ENCODE data around the gene USH2A.
A peak's percentile ranks its signal among the peaks of the same experiment; 100 is the strongest.
"Not testable (repeated sequence)": the region's sequence is repeated elsewhere in the genome, so short reads cannot be mapped to it uniquely, and the experiment has no call there.

Gene USH2A

DNA sequence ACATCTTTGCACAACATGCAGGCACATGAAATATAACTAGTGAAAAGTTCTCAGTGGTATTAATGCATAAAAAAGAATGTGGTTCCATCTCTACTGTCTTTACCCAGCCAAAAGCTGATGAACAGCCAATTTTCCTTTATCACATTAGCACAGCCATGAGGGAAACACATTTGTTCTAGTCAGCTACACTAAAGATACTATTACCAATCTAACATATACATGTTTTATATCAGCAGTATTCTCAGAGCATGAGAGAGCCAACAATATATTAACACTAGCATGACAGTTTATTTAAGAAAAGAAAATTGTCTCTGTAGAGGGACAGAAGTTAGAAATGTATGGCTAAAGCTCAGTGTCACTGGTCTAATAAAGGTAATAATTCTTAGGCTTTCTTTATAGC is 56.3 kb downstream of the USH2A start:
- H3K4me3 ChIP-seq (ENCODE audit: low read length): no peak overlapping the region

DNA sequence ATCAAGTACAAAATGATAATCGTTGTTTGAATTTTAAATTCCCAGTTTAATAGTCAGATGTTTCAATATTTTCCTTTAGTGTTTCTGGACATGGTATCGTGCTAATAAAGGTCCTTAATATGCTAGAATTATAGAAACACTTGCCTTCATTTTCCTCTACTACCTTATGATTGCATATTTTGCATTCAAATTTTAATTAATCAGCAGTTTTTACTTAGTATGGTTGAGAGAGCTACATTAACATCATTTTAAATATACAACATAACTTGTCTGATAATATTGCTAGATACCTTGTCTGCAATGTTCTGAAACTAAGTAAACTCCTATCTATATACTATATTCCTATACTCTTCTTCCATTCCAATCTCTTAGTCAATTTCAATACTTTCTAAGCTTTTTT is 66.3 kb downstream of the USH2A start:
- TF ChIP-seq, protein P1, sequence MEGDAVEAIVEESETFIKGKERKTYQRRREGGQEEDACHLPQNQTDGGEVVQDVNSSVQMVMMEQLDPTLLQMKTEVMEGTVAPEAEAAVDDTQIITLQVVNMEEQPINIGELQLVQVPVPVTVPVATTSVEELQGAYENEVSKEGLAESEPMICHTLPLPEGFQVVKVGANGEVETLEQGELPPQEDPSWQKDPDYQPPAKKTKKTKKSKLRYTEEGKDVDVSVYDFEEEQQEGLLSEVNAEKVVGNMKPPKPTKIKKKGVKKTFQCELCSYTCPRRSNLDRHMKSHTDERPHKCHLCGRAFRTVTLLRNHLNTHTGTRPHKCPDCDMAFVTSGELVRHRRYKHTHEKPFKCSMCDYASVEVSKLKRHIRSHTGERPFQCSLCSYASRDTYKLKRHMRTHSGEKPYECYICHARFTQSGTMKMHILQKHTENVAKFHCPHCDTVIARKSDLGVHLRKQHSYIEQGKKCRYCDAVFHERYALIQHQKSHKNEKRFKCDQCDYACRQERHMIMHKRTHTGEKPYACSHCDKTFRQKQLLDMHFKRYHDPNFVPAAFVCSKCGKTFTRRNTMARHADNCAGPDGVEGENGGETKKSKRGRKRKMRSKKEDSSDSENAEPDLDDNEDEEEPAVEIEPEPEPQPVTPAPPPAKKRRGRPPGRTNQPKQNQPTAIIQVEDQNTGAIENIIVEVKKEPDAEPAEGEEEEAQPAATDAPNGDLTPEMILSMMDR (conservative IDR thresholded peaks at IDR 0.05; ENCODE audit: low read depth, low read length): no peak
- no peak for DNase-seq (ENCODE audit: low read depth)
- H3K4me3 ChIP-seq (ENCODE audit: low read length): no peak overlapping the region

More for the DNA sequence above, 56.3 kb downstream of the USH2A start:
- TF ChIP-seq, protein P1 (conservative IDR thresholded peaks at IDR 0.05; ENCODE audit: low read depth, low read length): no peak
- DNase-seq (ENCODE audit: low read depth): no peak

DNA sequence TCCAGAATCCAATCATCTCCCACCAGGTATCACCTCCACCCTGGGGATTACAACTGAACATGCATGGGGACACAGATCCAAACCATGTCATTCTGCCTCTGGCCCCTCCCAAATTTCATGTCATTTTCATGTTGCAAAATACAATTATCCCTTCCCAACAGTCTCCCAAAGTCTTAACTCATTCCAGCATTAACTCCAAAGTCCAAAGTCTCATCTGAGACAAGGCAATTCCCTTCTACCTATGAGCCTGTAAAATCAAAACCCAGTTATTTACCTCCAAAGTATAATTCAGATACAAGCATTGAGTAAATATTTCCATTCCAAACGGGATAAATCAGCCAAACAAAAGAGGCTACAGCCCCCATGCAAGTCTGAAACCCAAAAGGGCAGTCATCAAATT is 73.1 kb downstream of the USH2A start:
- no peak overlapping the region for H3K4me3 ChIP-seq (ENCODE audit: low read length)
- no peak for DNase-seq (ENCODE audit: low read depth)
- TF ChIP-seq, protein P1 (conservative IDR thresholded peaks at IDR 0.05; ENCODE audit: low read depth, low read length): no peak

DNA sequence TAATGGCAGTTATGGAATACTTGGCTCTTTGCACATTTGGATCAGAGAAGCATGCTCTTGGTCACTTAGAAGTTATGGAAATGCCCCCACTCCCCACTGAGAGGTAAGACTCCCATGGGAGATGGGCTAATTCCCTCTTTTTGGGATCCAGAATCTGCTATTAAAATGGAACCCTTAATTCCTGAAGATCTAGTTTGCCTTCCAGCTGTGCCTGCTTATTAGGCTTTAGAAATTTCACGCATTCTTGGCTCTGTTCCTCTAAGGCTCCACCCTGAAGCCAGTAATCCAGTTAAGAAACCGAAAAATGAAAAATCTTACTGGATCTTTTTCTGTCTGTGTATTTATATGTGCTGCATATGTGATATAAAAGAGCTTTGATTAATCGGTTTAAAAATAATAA is 76.7 kb downstream of the USH2A start:
- H3K4me3 ChIP-seq (ENCODE audit: low read length): no peak overlapping the region
- DNase-seq (ENCODE audit: low read depth): peak; percentile 26
- TF ChIP-seq, protein P1 (conservative IDR thresholded peaks at IDR 0.05; ENCODE audit: low read depth, low read length): no peak

DNA sequence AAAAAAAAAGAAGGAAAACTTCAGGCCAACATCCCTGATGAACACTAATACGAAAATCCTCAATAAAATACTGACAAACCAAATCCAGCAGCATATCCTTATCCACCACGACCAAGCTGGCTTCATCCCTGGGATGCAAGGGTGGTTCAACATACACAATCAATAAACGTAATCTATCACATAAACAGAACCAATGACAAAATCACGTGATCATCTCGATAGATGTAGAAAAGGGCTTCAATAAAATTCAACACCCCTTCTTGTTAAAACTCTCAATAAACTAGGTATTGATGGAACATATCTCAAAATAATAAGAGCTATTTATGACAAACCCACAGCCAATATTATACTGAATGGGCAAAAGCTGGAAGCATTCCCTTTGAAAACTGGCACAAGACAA is 82.7 kb downstream of the USH2A start:
- DNase-seq (ENCODE audit: low read depth); H3K4me3 ChIP-seq (ENCODE audit: low read length): not testable (repeated sequence)

DNA sequence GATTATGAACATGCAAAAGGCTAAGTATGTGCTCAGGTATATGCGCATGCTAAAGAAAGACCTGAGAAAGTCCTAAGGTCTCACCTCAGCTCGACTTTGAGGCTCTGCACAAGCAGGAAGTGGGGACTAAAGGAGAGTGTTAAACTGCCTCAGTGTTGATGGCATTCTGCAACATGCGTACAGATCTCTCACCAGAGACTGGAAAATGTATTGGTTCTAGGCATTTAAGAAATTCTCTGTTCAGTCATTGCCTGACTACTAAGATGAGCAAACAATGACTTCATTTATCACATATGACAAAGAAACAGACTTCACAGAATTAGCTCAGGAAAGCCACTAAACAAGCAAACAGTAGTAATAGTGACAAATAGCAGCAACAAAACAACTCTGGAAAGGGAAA is 90.8 kb downstream of the USH2A start:
- TF ChIP-seq, protein P1 (conservative IDR thresholded peaks at IDR 0.05; ENCODE audit: low read depth, low read length): no peak
- no peak for DNase-seq (ENCODE audit: low read depth)
- no peak overlapping the region for H3K4me3 ChIP-seq (ENCODE audit: low read length)

DNA sequence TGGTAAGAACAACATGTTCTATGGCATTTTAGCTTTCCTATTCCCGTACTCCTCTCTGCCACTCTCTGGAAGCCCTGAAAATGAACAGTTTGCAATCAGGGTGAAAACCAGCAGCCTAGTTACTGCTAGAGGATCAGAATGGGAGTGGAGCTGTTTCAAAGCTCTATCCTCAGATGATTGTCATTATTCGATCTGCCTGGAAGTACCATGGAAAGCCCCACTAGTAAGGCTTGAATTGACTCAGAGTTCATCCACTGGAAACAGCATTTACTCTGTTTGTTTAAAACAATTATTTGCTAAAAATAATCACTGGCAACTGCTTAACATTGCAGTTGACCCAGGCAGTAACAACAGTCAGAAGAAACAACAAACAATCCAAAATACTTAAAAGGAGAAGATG is 91.2 kb downstream of the USH2A start:
- no peak for DNase-seq (ENCODE audit: low read depth)
- H3K4me3 ChIP-seq (ENCODE audit: low read length): no peak overlapping the region
- TF ChIP-seq, protein P1 (conservative IDR thresholded peaks at IDR 0.05; ENCODE audit: low read depth, low read length): no peak

DNA sequence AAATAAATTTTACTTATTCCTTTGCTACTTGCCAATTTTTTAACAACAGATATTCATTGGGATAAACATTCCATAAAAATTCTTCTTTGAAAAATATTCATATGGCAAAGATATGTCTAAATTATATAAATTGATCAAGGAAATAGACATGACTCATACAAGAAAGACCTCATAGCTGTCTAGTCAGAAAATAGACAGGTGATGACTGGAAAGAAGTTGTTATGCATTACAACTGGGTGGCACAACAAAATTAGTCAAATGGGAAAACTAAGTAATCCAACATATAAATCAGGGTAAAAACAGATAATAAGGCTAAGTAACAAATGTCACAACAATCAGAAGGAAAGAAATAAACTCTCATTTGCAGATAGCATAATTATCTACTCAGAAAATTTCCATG is 92.0 kb downstream of the USH2A start:
- no peak for DNase-seq (ENCODE audit: low read depth)
- no peak overlapping the region for H3K4me3 ChIP-seq (ENCODE audit: low read length)
- TF ChIP-seq, protein P1 (conservative IDR thresholded peaks at IDR 0.05; ENCODE audit: low read depth, low read length): no peak
